Right kidney (tissue), 1 donor: Measurements from ENCODE around the gene SEC16A.

Experiments used
- DNase-seq: peaks from one replicate; pipeline ENCODE4 v3.0.0-alpha.2; 2016

The SEC16A gene

GRCh38 chr9:136463578-136463977, 19.3 kb downstream of the SEC16A start:
- no peak for DNase-seq

GRCh38 chr9:136462664-136463063, 20.2 kb downstream of the SEC16A start:
- DNase-seq: no peak

- DNase-seq: no peak
These were observed 22.0 kb downstream of the SEC16A start for GRCh38 chr9:136460772-136461325.

- DNase-seq: no peak
These were observed 23.4 kb downstream of the SEC16A start for GRCh38 chr9:136459425-136459824.

GRCh38 chr9:136457326-136457725, 25.5 kb downstream of the SEC16A start:
- no peak for DNase-seq

- no peak for DNase-seq
These were observed 26.6 kb downstream of the SEC16A start for GRCh38 chr9:136456258-136456657.

GRCh38 chr9:136455043-136456002, 27.5 kb downstream of the SEC16A start:
- no peak for DNase-seq

- DNase-seq: no peak
These were observed 28.6 kb downstream of the SEC16A start for GRCh38 chr9:136454026-136454796.

GRCh38 chr9:136453326-136453725, 29.5 kb downstream of the SEC16A start:
- DNase-seq: no peak

- DNase-seq: no peak
These were observed 31.5 kb downstream of the SEC16A start for GRCh38 chr9:136451221-136451877.

GRCh38 chr9:136448655-136449054, 34.2 kb downstream of the SEC16A start:
- no peak for DNase-seq

- no peak for DNase-seq
These were observed 35.6 kb downstream of the SEC16A start for GRCh38 chr9:136447173-136447778.

GRCh38 chr9:136445799-136446198, 37.0 kb downstream of the SEC16A start:
- no peak for DNase-seq

- DNase-seq: no peak
These were observed 38.7 kb downstream of the SEC16A start for GRCh38 chr9:136444102-136444501.

GRCh38 chr9:136443687-136444086, 39.2 kb downstream of the SEC16A start:
- DNase-seq: no peak

- DNase-seq: no peak
These were observed 39.8 kb downstream of the SEC16A start for GRCh38 chr9:136443087-136443486.

- DNase-seq: no peak
These were observed 40.6 kb downstream of the SEC16A start for GRCh38 chr9:136442265-136442664.

- DNase-seq: no peak
These were observed 41.1 kb downstream of the SEC16A start for GRCh38 chr9:136441681-136442245.

- DNase-seq: no peak
These were observed 41.6 kb downstream of the SEC16A start for GRCh38 chr9:136441191-136441680.

GRCh38 chr9:136439481-136440408, 43.1 kb downstream of the SEC16A start, which contains the start of gene INPP5E:
Gene INPP5E, minus strand, starts transcription at chr9:136439845. Its CDS starts 426 bp downstream, at chr9:136439419.
- peak; percentile 77 for DNase-seq
